GM12878 (cell line): ENCODE data around the gene PGC. TPM values are rescaled to one million over a fixed set of nuclear protein-coding genes. Genes with fewer than 3 reads are reported as not detected.

Source experiments
- ATAC-seq: fragments of 200-7000 bp; cut with Tn5 transposase; 3 replicates; pipeline ENCODE4 v1.9.1; 2020; ENCODE audit warnings: mild to moderate bottlenecking, moderate library complexity
- BruUV-seq: library from RNA; stranded (reverse); fragments of 400-500 nt; replicated peaks from 2 replicates; lab custom pipeline; 2021; lab: Mats Ljungman, UMichigan
- CTCF ChIA-PET: fragments of 300-600 bp; sonication (Branson Sonifier 250); formaldehyde crosslinking; extraction: SDS; loops from one replicate; lab custom pipeline; 2021; ENCODE audit warnings: inconsistent platforms; lab: Yijun Ruan, JAX
- POLR2A ChIA-PET: fragments of 350-600 bp; formaldehyde crosslinking; extraction: SDS; loops from one replicate; lab custom pipeline; 2021; ENCODE audit warnings: inconsistent platforms; lab: Charles Lee
- RAD21 ChIA-PET: fragments of 300-600 bp; sonication (Branson Sonifier 250); formaldehyde crosslinking; loops from one replicate; lab custom pipeline; 2023; ENCODE audit warnings: antibody characterized with exemption; ENCODE audit not compliant: unreplicated experiment; lab: Charles Lee
- SMC1A ChIA-PET: fragments of 300-600 bp; sonication (Branson Sonifier 250); formaldehyde crosslinking; loops from one replicate; lab custom pipeline; 2023; ENCODE audit not compliant: unreplicated experiment, uncharacterized antibody; lab: Charles Lee
- DNase-seq: peaks from one replicate; pipeline ENCODE4 v3.0.0-alpha.2; 2011; ENCODE audit warnings: low read depth, low spot score
- FAIRE-seq: peaks from 3 replicates; lab custom pipeline; 2011; peaks lifted over from hg19 to GRCh38; lab: Jason Lieb, UNC
- H2AFZ ChIP-seq: 2 replicates; pipeline ENCODE4 v1.6.0; 2011; ENCODE audit warnings: low read depth, low read length, control low read depth; ENCODE audit not compliant: control insufficient read depth
- H3K27ac ChIP-seq: 2 replicates; pipeline ENCODE4 v1.5.1; 2011; ENCODE audit warnings: control low read depth; ENCODE audit not compliant: control insufficient read depth, insufficient read depth
- H3K27me3 ChIP-seq, 2 experiments: replicated peaks in 1 of 2; 2 replicates each; pipeline versions ENCODE4 v1.6.0 to v1.6.1; 2011; ENCODE audit warnings: low read length in 1 of 2; ENCODE audit not compliant: control insufficient read depth in 2 of 2, insufficient read depth in 2 of 2
- H3K36me3 ChIP-seq, 2 experiments: 2 replicates each; pipeline ENCODE4 v1.5.1; 2011; ENCODE audit warnings: low read length in 1 of 2; ENCODE audit not compliant: control insufficient read depth in 2 of 2, insufficient read depth in 2 of 2
- H3K4me1 ChIP-seq: 2 replicates; pipeline ENCODE4 v1.6.1; 2011; ENCODE audit warnings: mild to moderate bottlenecking, low read length, moderate library complexity, mixed read lengths; ENCODE audit not compliant: control insufficient read depth, insufficient read depth
- H3K4me2 ChIP-seq: 2 replicates; pipeline ENCODE4 v1.6.0; 2011; ENCODE audit warnings: control low read depth; ENCODE audit not compliant: control insufficient read depth, insufficient read depth
- H3K4me3 ChIP-seq: fragments of 200-600 bp; sonication (generic); 2 replicates; pipeline ENCODE4 v1.5.1; 2016
- H3K79me2 ChIP-seq: 2 replicates; pipeline ENCODE4 v1.6.0; 2011; ENCODE audit warnings: low read length; ENCODE audit not compliant: control insufficient read depth, insufficient read depth
- H3K9ac ChIP-seq: 2 replicates; pipeline ENCODE4 v1.8.0; 2011; ENCODE audit warnings: low read length, control low read depth, mixed read lengths; ENCODE audit not compliant: control insufficient read depth, insufficient read depth
- H3K9me3 ChIP-seq: replicated peaks from 3 replicates; pipeline ENCODE4 v1.5.1; 2011; ENCODE audit warnings: mild to moderate bottlenecking, low read length; ENCODE audit not compliant: control insufficient read depth, insufficient read depth
- H4K20me1 ChIP-seq: 2 replicates; pipeline ENCODE4 v1.6.0; 2011; ENCODE audit not compliant: control insufficient read depth, insufficient read depth
- BCLAF1 ChIP-seq: fragments of 450-650 bp; IDR thresholded peaks from 2 replicates; pipeline ENCODE4 v1.6.1; 2017; ENCODE audit warnings: antibody characterized with exemption, mild to moderate bottlenecking, moderate library complexity
- BRCA1 ChIP-seq: IDR thresholded peaks from 2 replicates; pipeline ENCODE4 v1.6.1; 2011; ENCODE audit warnings: low read depth, low read length, improper control_type of control experiment
- EED ChIP-seq: sonication (generic); IDR thresholded peaks from 2 replicates; pipeline ENCODE4 v1.6.1; 2016; ENCODE audit warnings: antibody characterized with exemption, low read depth
- EGR1 ChIP-seq, 2 experiments: IDR thresholded peaks; 1 replicate in 1 of 2; 2 replicates in 1 of 2; pipeline ENCODE4 v1.6.1; 2011 to 2012; ENCODE audit warnings: low read depth in 2 of 2, low read length in 2 of 2, borderline replicate concordance in 1 of 2, mild to moderate bottlenecking in 1 of 2, moderate library complexity in 1 of 2
- GATAD2B ChIP-seq: fragments of 450-650 bp; conservative IDR thresholded peaks from 2 replicates; pipeline ENCODE4 v1.6.1; 2017; ENCODE audit warnings: low read depth, mild to moderate bottlenecking, moderate library complexity
- HDGF ChIP-seq: fragments of 450-650 bp; IDR thresholded peaks from 2 replicates; pipeline ENCODE4 v1.6.1; 2016; ENCODE audit warnings: antibody characterized with exemption
- JUNB ChIP-seq: IDR thresholded peaks from 2 replicates; pipeline ENCODE4 v1.6.1; 2016; ENCODE audit warnings: antibody characterized with exemption, mild to moderate bottlenecking
- LARP7 ChIP-seq: fragments of 450-650 bp; IDR thresholded peaks from 2 replicates; pipeline ENCODE4 v1.6.1; 2017; ENCODE audit warnings: mild to moderate bottlenecking
- MLLT1 ChIP-seq: fragments of 450-650 bp; IDR thresholded peaks from 2 replicates; pipeline ENCODE4 v1.6.1; 2016; ENCODE audit warnings: mild to moderate bottlenecking
- POLR2A ChIP-seq: IDR thresholded peaks from 2 replicates; pipeline ENCODE4 v1.6.1; 2011; ENCODE audit warnings: low read depth, mild to moderate bottlenecking, low read length
- RB1 ChIP-seq: fragments of 450-650 bp; formaldehyde crosslinking; IDR thresholded peaks from 2 replicates; pipeline ENCODE4 v1.6.1; 2017; ENCODE audit warnings: mild to moderate bottlenecking, borderline replicate concordance
- RCOR1 ChIP-seq: conservative IDR thresholded peaks from 2 replicates; pipeline ENCODE4 v1.6.1; 2012; ENCODE audit warnings: low read depth, low read length, improper control_type of control experiment
- TBL1XR1 ChIP-seq: IDR thresholded peaks from 2 replicates; pipeline ENCODE4 v1.6.1; 2012; ENCODE audit warnings: low read depth, low read length, improper control_type of control experiment
- ZNF592 ChIP-seq: fragments of 450-650 bp; IDR thresholded peaks from 2 replicates; pipeline ENCODE4 v1.6.1; 2017; ENCODE audit warnings: mild to moderate bottlenecking, moderate library complexity
- WGBS: methylation state at CpG from one replicate; pipeline ENCODE4 v1.1.6; 2016; ENCODE audit warnings: low lambda C conversion rate; ENCODE audit not compliant: insufficient replicate concordance, insufficient coverage; ENCODE audit errors: missing lambda C conversion rate; 5-methylcytosine and 5-hydroxymethylcytosine counted together
- in situ Hi-C: fragments of 300-500 bp; cut with MboI; formaldehyde crosslinking; loops from 9 replicates; pipeline ENCODE4 v1.14.3; 2018; ENCODE audit warnings: mixed read lengths
- intact Hi-C: fragments of 100-400 bp; cut with micrococcal nuclease; formaldehyde crosslinking; loops from one replicate; pipeline ENCODE4 v1.14.2; 2022; ENCODE audit not compliant: unreplicated experiment
- polyA plus RNA-seq, 11 experiments: library from polyadenylated mRNA; depleted of rRNA in 4 of 11; unstranded in 6 of 11; stranded (reverse) in 5 of 11; fragments of >200 nt; fragmentation: Nextera tagmentation in 4 of 11; fragmentation: Illumina TruSeq in 1 of 11; extraction: Ambion mirVana in 4 of 11; extraction: Trizol in 1 of 11; gene quantifications; 1 replicate in 1 of 11; 2 replicates in 10 of 11; pipeline versions ENCODE4 v1.2.1 to v1.2.3, GENCODE V29; 2011 to 2016; ENCODE audit warnings: inconsistent platforms in 2 of 11, missing spikeins in 2 of 11, low read depth in 1 of 11
- total RNA-seq, 4 experiments: library from RNA; depleted of rRNA in 3 of 4; stranded (reverse); fragments of >200 nt in 3 of 4; fragmentation: Illumina TruSeq in 1 of 4; extraction: Trizol in 1 of 4; gene quantifications; 2 replicates each; pipeline versions ENCODE4 v1.2.1 to v1.2.3, GENCODE V29; 2013 to 2021

Gene PGC
- total and polyA plus RNA-seq, 10 of the 15 experiments (the other 5 are each of a cell fraction or from before 2014, with no cell fraction given) = 0.26 TPM; not detected in 9

- peak overlapping the region; percentile 99 for H3K9ac ChIP-seq
- H3K4me2 ChIP-seq = peak overlapping the region; percentile 99
- H3K4me3 ChIP-seq = peak overlapping the region; percentile 85
- peak overlapping the region; percentile 99 for H3K27ac ChIP-seq
- SMC1A ChIA-PET = interaction anchor here (1.0 to 7.2 kb wide), 5 partner anchors 10 to 24 kb away, joined by 3 to 168 read pairs (median 82); no protein-coding TSS in a partner anchor
- in situ Hi-C loops = no loop called here
- H4K20me1 ChIP-seq = no peaks in the 10 kb centered on the region; the same call in 1 of the 2 replicates
- POLR2A ChIA-PET = interaction anchor here (6.1 kb wide), 2 partner anchors 14 to 25 kb away, joined by 180 to 210 read pairs; partner anchors contain the start of gene TFEB
- 0% methylated on average over 9 of the region's 9 CpGs for WGBS
- no peak overlapping the region for H2AFZ ChIP-seq
- peaks cover 53% of the 10 kb centered on the region for H3K4me1 ChIP-seq
- peaks cover 14 to 24% of the 10 kb centered on the region in 2 experiments for H3K36me3 ChIP-seq
- FAIRE-seq (peak; percentile 68), DNase-seq (no peak), ATAC-seq (peak; percentile 55)
- no peaks in the 10 kb centered on the region for H3K9me3 ChIP-seq
- H3K27me3 ChIP-seq = no peaks in the 10 kb centered on the region
- peaks cover 89% of the 10 kb centered on the region for H3K79me2 ChIP-seq
- RAD21 ChIA-PET = interaction anchor here (1.0 to 6.3 kb wide), 7 partner anchors 9 to 721 kb away, joined by 3 to 185 read pairs (median 30); partner anchors contain the start of gene TFEB
- intact Hi-C loops = loop anchor here (1.0 to 10.0 kb wide), 5 partner anchors 7 to 338 kb away; partner anchors contain the start of genes FRS3 and TFEB
- CTCF ChIA-PET = interaction anchor here (0.8 to 4.6 kb wide), 11 partner anchors 10 to 399 kb away, joined by 3 to 87 read pairs (median 15); no protein-coding TSS in a partner anchor
- BruUV-seq = no TSS peak
- TF ChIP-seq BCLAF1 (no peak), BRCA1 (peak; percentile 21; the same call in 1 of the 2 replicates), POLR2A (peak; percentile 78), RCOR1 (no peak), EED (0 out of 2 replicates have a peak, but pooled peaks have one; percentile 20), LARP7 (peak; percentile 46; the same call in 1 of the 2 replicates), MLLT1 (peak; percentile 23; the same call in 1 of the 2 replicates), JUNB (peak; percentile 6; the same call in 1 of the 2 replicates), EGR1 (IDR thresholded peaks at IDR 0.05; ENCODE audit: borderline replicate concordance in 1 of 2, low read depth in 2 of 2, low read length in 2 of 2) (no peak), ZNF592 (no peak), TBL1XR1 (0 out of 2 replicates have a peak, but pooled peaks have one; percentile 38), HDGF (0 out of 2 replicates have a peak, but pooled peaks have one; percentile 11), RB1 (0 out of 2 replicates have a peak, but pooled peaks have one; percentile 26), GATAD2B (0 out of 2 replicates have a peak, but pooled peaks have one; percentile 38)
Measured at GRCh38 chr6:41706876-41707564, 40.2 kb downstream of the PGC start.
